GM19238 (cell line): Measurements from ENCODE around the gene CFI.

Source experiments
- DNase-seq: peaks from one replicate; pipeline ENCODE4 v3.0.0; 2011; ENCODE audit warnings: low spot score; ENCODE audit not compliant: insufficient read length

The CFI gene

GRCh38 chr4:109730619-109731545, 70.9 kb downstream of the CFI start:
- no peak for DNase-seq

GRCh38 chr4:109729718-109730618, 71.8 kb downstream of the CFI start, which contains the start of gene PLA2G12A:
TSS of gene PLA2G12A (minus strand) at chr4:109730070. CDS start at chr4:109729809, 261 bp downstream.
- DNase-seq = peak; percentile 83

- no peak for DNase-seq
Measured at GRCh38 chr4:109729117-109729717, 72.6 kb downstream of the CFI start.

- DNase-seq = no peak
Measured at GRCh38 chr4:109728385-109728784, 73.4 kb downstream of the CFI start.

- DNase-seq = no peak
Measured at GRCh38 chr4:109723110-109723509, 78.7 kb downstream of the CFI start.

GRCh38 chr4:109722357-109722756, 79.4 kb downstream of the CFI start:
- DNase-seq = no peak

GRCh38 chr4:109721033-109721432, 80.8 kb downstream of the CFI start:
- DNase-seq = no peak

GRCh38 chr4:109719604-109720003, 82.2 kb downstream of the CFI start:
- DNase-seq = no peak

- no peak for DNase-seq
Measured at GRCh38 chr4:109718759-109719158, 83.0 kb downstream of the CFI start.

- no peak for DNase-seq
Measured at GRCh38 chr4:109713500-109713899, 88.3 kb downstream of the CFI start.

GRCh38 chr4:109708990-109709389, 92.8 kb downstream of the CFI start:
- DNase-seq = no peak

- no peak for DNase-seq
Measured at GRCh38 chr4:109708435-109708834, 93.4 kb downstream of the CFI start.

- no peak for DNase-seq
Measured at GRCh38 chr4:109703664-109704361, 98.0 kb downstream of the CFI start.

- DNase-seq = peak; percentile 55
Measured at GRCh38 chr4:109702950-109703663, 98.7 kb downstream of the CFI start, which contains the start of gene CASP6. TSS of gene CASP6 (minus strand) at chr4:109703445. CDS start at chr4:109703395, 50 bp downstream.

GRCh38 chr4:109701566-109702410, 100.0 kb downstream of the CFI start:
- DNase-seq = no peak

- DNase-seq = no peak
Measured at GRCh38 chr4:109699553-109700225, 102.1 kb downstream of the CFI start.

GRCh38 chr4:109698656-109699055, 103.1 kb downstream of the CFI start:
- no peak for DNase-seq

GRCh38 chr4:109691411-109691920, 110.3 kb downstream of the CFI start:
- no peak for DNase-seq
